ENCODE data around the gene METTL2B. TPM values are rescaled to one million over a fixed set of nuclear protein-coding genes. Genes with fewer than 3 reads are reported as not detected.

Gene METTL2B
- total and polyA plus RNA-seq, 2 of the 13 experiments (the other 11 are each of a cell fraction or from before 2014, with no cell fraction given) = 15.5 to 33.1 TPM

GRCh38 chr7:128454808-128455542 lies 21.6 kb upstream of the METTL2B start (continued):
- TF ChIP-seq ZNF569 (CRISPR knock-in tag; IDR thresholded peaks at IDR 0.05; ENCODE audit: borderline replicate concordance) = 0 out of 2 replicates have a peak, but pooled peaks have one; percentile 9
- TF ChIP-seq, protein P1, sequence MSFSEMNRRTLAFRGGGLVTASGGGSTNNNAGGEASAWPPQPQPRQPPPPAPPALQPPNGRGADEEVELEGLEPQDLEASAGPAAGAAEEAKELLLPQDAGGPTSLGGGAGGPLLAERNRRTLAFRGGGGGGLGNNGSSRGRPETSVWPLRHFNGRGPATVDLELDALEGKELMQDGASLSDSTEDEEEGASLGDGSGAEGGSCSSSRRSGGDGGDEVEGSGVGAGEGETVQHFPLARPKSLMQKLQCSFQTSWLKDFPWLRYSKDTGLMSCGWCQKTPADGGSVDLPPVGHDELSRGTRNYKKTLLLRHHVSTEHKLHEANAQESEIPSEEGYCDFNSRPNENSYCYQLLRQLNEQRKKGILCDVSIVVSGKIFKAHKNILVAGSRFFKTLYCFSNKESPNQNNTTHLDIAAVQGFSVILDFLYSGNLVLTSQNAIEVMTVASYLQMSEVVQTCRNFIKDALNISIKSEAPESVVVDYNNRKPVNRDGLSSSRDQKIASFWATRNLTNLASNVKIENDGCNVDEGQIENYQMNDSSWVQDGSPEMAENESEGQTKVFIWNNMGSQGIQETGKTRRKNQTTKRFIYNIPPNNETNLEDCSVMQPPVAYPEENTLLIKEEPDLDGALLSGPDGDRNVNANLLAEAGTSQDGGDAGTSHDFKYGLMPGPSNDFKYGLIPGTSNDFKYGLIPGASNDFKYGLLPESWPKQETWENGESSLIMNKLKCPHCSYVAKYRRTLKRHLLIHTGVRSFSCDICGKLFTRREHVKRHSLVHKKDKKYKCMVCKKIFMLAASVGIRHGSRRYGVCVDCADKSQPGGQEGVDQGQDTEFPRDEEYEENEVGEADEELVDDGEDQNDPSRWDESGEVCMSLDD (CRISPR knock-in tag; IDR thresholded peaks at IDR 0.05; ENCODE audit: borderline replicate concordance) = 0 out of 2 replicates have a peak, but pooled peaks have one; percentile 34
- TF ChIP-seq NKX3-1 (CRISPR knock-in tag; IDR thresholded peaks at IDR 0.05) = peak; percentile 14; the same call in 1 of the 2 replicates
- TF ChIP-seq, protein P2, sequence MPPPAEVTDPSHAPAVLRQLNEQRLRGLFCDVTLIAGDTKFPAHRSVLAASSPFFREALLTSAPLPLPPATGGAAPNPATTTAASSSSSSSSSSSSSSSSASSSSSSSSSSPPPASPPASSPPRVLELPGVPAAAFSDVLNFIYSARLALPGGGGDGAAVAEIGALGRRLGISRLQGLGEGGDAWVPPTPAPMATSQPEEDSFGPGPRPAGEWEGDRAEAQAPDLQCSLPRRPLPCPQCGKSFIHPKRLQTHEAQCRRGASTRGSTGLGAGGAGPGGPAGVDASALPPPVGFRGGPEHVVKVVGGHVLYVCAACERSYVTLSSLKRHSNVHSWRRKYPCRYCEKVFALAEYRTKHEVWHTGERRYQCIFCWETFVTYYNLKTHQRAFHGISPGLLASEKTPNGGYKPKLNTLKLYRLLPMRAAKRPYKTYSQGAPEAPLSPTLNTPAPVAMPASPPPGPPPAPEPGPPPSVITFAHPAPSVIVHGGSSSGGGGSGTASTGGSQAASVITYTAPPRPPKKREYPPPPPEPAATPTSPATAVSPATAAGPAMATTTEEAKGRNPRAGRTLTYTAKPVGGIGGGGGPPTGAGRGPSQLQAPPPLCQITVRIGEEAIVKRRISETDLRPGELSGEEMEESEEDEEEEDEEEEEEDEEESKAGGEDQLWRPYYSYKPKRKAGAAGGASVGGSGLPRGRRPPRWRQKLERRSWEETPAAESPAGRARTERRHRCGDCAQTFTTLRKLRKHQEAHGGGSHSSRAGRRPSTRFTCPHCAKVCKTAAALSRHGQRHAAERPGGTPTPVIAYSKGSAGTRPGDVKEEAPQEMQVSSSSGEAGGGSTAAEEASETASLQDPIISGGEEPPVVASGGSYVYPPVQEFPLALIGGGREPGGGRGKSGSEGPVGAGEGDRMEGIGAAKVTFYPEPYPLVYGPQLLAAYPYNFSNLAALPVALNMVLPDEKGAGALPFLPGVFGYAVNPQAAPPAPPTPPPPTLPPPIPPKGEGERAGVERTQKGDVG (CRISPR knock-in tag; IDR thresholded peaks at IDR 0.05; ENCODE audit: borderline replicate concordance) = no peak
- TF ChIP-seq ZNF564 (CRISPR knock-in tag; IDR thresholded peaks at IDR 0.05) = 0 out of 2 replicates have a peak, but pooled peaks have one; percentile 16
- TF ChIP-seq ZNF629 (CRISPR knock-in tag; conservative IDR thresholded peaks at IDR 0.05) = 0 out of 2 replicates have a peak, but pooled peaks have one; percentile 6
- TF ChIP-seq ARHGAP35 (CRISPR knock-in tag; IDR thresholded peaks at IDR 0.05; ENCODE audit: borderline replicate concordance) = no peak
- TF ChIP-seq ZMAT3 (CRISPR knock-in tag; conservative IDR thresholded peaks at IDR 0.05) = peak; percentile 35; the same call in 1 of the 2 replicates
- no peak for TF ChIP-seq DNMT1 (CRISPR knock-in tag; IDR thresholded peaks at IDR 0.05)
- peak; percentile 3 for TF ChIP-seq HNRNPLL (IDR thresholded peaks at IDR 0.05; ENCODE audit: low read depth, low read length, poor library complexity, severe bottlenecking)
- 0 out of 2 replicates have a peak, but pooled peaks have one; percentile 51 for TF ChIP-seq ZNF549 (CRISPR knock-in tag; IDR thresholded peaks at IDR 0.05)
- TF ChIP-seq MAF1 (CRISPR knock-in tag; IDR thresholded peaks at IDR 0.05; ENCODE audit: borderline replicate concordance) = 0 out of 2 replicates have a peak, but pooled peaks have one; percentile 7
- TF ChIP-seq FLYWCH1 (CRISPR knock-in tag; IDR thresholded peaks at IDR 0.05) = no peak
- no peak for TF ChIP-seq HNRNPL (IDR thresholded peaks at IDR 0.05; ENCODE audit: low read depth, low read length)
- TF ChIP-seq HMG20A (CRISPR knock-in tag; IDR thresholded peaks at IDR 0.05; ENCODE audit: borderline replicate concordance) = no peak
- no peak for TF ChIP-seq RFXANK (CRISPR knock-in tag; IDR thresholded peaks at IDR 0.05)
- 0 out of 2 replicates have a peak, but pooled peaks have one; percentile 31 for TF ChIP-seq SMYD3 (CRISPR knock-in tag; IDR thresholded peaks at IDR 0.05)
- TF ChIP-seq RFX1 (IDR thresholded peaks at IDR 0.05) = no peak
